Activated CD4-positive, alpha-beta T cell treated with anti-CD3 and anti-CD28 coated beads for 1 hour (primary cell): ENCODE measurements around the gene FAM186B.

Experiments
- DNase-seq: peaks from one replicate; pipeline ENCODE4 v3.0.0-alpha.2; 2020

FAM186B gene

GRCh38 chr12:49549735-49550692 is 55.4 kb downstream of the FAM186B start:
- DNase-seq = no peak

GRCh38 chr12:49548822-49549648 is 56.4 kb downstream of the FAM186B start:
- no peak for DNase-seq

- DNase-seq = no peak
Observed at GRCh38 chr12:49548481-49548821, 57.0 kb downstream of the FAM186B start.

- no peak for DNase-seq
Observed at GRCh38 chr12:49547090-49547690, 58.2 kb downstream of the FAM186B start.

GRCh38 chr12:49546481-49546880 is 59.0 kb downstream of the FAM186B start:
- no peak for DNase-seq

GRCh38 chr12:49545815-49546214 is 59.6 kb downstream of the FAM186B start:
- no peak for DNase-seq

GRCh38 chr12:49543914-49544815 is 61.3 kb downstream of the FAM186B start:
- no peak for DNase-seq

- DNase-seq = no peak
Observed at GRCh38 chr12:49543221-49543913, 62.1 kb downstream of the FAM186B start.

- DNase-seq = no peak
Observed at GRCh38 chr12:49542592-49543160, 62.8 kb downstream of the FAM186B start.

GRCh38 chr12:49541911-49542505 is 63.4 kb downstream of the FAM186B start:
- no peak for DNase-seq

- DNase-seq = no peak
Observed at GRCh38 chr12:49541140-49541861, 64.1 kb downstream of the FAM186B start.

GRCh38 chr12:49540229-49541139 is 65.0 kb downstream of the FAM186B start:
- DNase-seq = no peak

GRCh38 chr12:49539406-49540228 is 65.8 kb downstream of the FAM186B start:
- no peak for DNase-seq

GRCh38 chr12:49538510-49539403 is 66.7 kb downstream of the FAM186B start, which contains the start of gene KCNH3:
Gene KCNH3 (plus strand): TSS chr12:49539030. CDS start chr12:49539417, 387 bp downstream.
- peak; percentile 81 for DNase-seq

GRCh38 chr12:49537752-49538509 is 67.5 kb downstream of the FAM186B start:
- DNase-seq = no peak
